ENCODE measurements around the gene CD74. TPM values are rescaled to one million over a fixed set of nuclear protein-coding genes. Genes with fewer than 3 reads are reported as not detected.
A peak's percentile ranks its signal among the peaks of the same experiment; 100 is the strongest.

The CD74 gene
- total and polyA plus RNA-seq, 12 donors = 120 to 2,270 (median 299) TPM

- peaks cover 0 to 100% (median 91%) of the 10 kb centered on the region in 9 donors for H3K36me3 ChIP-seq
- intact Hi-C loops (cut with DNase I) = no loop called here
- ATAC-seq (peak in 1 of 8 donors; percentile 35), DNase-seq (no peak)
- WGBS, 2 donors = 79 to 81% methylated on average over 10 of the region's 10 CpGs
- H3K9me3 ChIP-seq = no peaks in the 10 kb centered on the region
- H3K4me3 ChIP-seq = no peak overlapping the region
- H3K4me1 ChIP-seq = peaks cover 0 to 5% (median 0%) of the 10 kb centered on the region in 9 donors
- TF ChIP-seq, protein P1, sequence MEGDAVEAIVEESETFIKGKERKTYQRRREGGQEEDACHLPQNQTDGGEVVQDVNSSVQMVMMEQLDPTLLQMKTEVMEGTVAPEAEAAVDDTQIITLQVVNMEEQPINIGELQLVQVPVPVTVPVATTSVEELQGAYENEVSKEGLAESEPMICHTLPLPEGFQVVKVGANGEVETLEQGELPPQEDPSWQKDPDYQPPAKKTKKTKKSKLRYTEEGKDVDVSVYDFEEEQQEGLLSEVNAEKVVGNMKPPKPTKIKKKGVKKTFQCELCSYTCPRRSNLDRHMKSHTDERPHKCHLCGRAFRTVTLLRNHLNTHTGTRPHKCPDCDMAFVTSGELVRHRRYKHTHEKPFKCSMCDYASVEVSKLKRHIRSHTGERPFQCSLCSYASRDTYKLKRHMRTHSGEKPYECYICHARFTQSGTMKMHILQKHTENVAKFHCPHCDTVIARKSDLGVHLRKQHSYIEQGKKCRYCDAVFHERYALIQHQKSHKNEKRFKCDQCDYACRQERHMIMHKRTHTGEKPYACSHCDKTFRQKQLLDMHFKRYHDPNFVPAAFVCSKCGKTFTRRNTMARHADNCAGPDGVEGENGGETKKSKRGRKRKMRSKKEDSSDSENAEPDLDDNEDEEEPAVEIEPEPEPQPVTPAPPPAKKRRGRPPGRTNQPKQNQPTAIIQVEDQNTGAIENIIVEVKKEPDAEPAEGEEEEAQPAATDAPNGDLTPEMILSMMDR (IDR thresholded peaks at IDR 0.05) = no peak
- H3K27ac ChIP-seq = peak overlapping the region in 1 of 10 donors; percentile 37
- H3K27me3 ChIP-seq = no peaks in the 10 kb centered on the region
Observed at GRCh38 chr5:150376799-150377771, 35.6 kb downstream of the CD74 start.

DNA sequence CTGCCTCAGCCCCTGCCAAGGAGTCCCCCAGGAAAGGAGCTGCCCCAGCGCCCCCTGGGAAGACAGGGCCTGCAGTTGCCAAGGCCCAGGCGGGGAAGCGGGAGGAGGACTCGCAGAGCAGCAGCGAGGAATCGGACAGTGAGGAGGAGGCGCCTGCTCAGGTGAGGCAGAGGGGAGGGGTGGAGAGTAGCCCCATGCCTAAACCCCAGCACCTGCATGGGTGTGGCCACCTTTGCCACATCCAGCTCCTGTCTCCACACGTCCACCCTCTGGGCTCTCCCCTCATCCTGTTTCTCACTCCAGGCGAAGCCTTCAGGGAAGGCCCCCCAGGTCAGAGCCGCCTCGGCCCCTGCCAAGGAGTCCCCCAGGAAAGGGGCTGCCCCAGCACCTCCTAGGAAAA is 38.1 kb downstream of the CD74 start:
- 96 to 98% methylated on average over 11 of the region's 11 CpGs for WGBS, 2 donors
- TF ChIP-seq, protein P1 (IDR thresholded peaks at IDR 0.05) = no peak
- ATAC-seq (no peak), DNase-seq (no peak)
- intact Hi-C loops (cut with DNase I) = no loop called here
- no peak overlapping the region for H3K27ac ChIP-seq
- peaks cover 0 to 6% (median 0%) of the 10 kb centered on the region in 9 donors for H3K4me1 ChIP-seq
- no peaks in the 10 kb centered on the region for H3K9me3 ChIP-seq
- H3K36me3 ChIP-seq = peaks cover 0 to 100% (median 84%) of the 10 kb centered on the region in 9 donors
- no peaks in the 10 kb centered on the region for H3K27me3 ChIP-seq
- H3K4me3 ChIP-seq = no peak overlapping the region

- H3K27me3 ChIP-seq = no peaks in the 10 kb centered on the region
- H3K27ac ChIP-seq = peak overlapping the region in 1 of 10 donors; percentile 40
- peaks cover 0 to 100% (median 86%) of the 10 kb centered on the region in 9 donors for H3K36me3 ChIP-seq
- WGBS, 2 donors = 91 to 94% methylated on average over 6 of the region's 6 CpGs
- intact Hi-C loops (cut with DNase I) = no loop called here
- no peak overlapping the region for H3K4me3 ChIP-seq
- TF ChIP-seq, protein P1 (IDR thresholded peaks at IDR 0.05) = no peak
- ATAC-seq (no peak), DNase-seq (no peak)
- peaks cover 0 to 6% (median 0%) of the 10 kb centered on the region in 9 donors for H3K4me1 ChIP-seq
- no peaks in the 10 kb centered on the region for H3K9me3 ChIP-seq
Observed at GRCh38 chr5:150372639-150373038, 40.1 kb downstream of the CD74 start.

DNA sequence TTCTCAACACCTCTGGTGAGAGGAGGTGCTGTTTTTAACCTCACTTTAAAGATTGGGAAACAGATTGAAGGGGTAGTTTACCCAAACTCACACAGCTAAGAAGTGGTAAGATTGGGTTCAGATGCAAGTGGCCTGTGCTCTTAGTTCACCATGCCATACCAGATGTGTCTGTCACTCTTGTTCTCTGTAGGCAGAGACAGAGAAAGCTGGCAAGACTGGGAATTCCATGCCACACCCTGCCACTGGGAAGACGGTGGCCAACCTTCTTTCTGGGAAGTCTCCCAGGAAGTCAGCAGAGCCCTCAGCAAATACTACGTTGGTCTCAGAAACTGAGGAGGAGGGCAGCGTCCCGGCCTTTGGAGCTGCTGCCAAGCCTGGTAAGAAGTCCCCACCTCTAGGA is 44.2 kb downstream of the CD74 start:
- Histone ChIP-seq H3K27me3 (no peaks in the 10 kb centered on the region), H3K27ac (no peak overlapping the region), H3K36me3 (peaks cover 0 to 99% (median 78%) of the 10 kb centered on the region in 9 donors), H3K4me1 (peaks cover 0 to 6% (median 0%) of the 10 kb centered on the region in 9 donors), H3K9me3 (no peaks in the 10 kb centered on the region), H3K4me3 (no peak overlapping the region)
- WGBS, 2 donors = 88 to 91% methylated on average over 4 of the region's 4 CpGs
- intact Hi-C loops (cut with DNase I) = no loop called here
- DNase-seq (no peak), ATAC-seq (no peak)
- TF ChIP-seq, protein P1 (IDR thresholded peaks at IDR 0.05) = no peak
